ENCODE measurements around the gene TTLL5.

The TTLL5 gene, protein sequence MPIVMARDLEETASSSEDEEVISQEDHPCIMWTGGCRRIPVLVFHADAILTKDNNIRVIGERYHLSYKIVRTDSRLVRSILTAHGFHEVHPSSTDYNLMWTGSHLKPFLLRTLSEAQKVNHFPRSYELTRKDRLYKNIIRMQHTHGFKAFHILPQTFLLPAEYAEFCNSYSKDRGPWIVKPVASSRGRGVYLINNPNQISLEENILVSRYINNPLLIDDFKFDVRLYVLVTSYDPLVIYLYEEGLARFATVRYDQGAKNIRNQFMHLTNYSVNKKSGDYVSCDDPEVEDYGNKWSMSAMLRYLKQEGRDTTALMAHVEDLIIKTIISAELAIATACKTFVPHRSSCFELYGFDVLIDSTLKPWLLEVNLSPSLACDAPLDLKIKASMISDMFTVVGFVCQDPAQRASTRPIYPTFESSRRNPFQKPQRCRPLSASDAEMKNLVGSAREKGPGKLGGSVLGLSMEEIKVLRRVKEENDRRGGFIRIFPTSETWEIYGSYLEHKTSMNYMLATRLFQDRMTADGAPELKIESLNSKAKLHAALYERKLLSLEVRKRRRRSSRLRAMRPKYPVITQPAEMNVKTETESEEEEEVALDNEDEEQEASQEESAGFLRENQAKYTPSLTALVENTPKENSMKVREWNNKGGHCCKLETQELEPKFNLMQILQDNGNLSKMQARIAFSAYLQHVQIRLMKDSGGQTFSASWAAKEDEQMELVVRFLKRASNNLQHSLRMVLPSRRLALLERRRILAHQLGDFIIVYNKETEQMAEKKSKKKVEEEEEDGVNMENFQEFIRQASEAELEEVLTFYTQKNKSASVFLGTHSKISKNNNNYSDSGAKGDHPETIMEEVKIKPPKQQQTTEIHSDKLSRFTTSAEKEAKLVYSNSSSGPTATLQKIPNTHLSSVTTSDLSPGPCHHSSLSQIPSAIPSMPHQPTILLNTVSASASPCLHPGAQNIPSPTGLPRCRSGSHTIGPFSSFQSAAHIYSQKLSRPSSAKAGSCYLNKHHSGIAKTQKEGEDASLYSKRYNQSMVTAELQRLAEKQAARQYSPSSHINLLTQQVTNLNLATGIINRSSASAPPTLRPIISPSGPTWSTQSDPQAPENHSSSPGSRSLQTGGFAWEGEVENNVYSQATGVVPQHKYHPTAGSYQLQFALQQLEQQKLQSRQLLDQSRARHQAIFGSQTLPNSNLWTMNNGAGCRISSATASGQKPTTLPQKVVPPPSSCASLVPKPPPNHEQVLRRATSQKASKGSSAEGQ (N-terminal part only)

DNA sequence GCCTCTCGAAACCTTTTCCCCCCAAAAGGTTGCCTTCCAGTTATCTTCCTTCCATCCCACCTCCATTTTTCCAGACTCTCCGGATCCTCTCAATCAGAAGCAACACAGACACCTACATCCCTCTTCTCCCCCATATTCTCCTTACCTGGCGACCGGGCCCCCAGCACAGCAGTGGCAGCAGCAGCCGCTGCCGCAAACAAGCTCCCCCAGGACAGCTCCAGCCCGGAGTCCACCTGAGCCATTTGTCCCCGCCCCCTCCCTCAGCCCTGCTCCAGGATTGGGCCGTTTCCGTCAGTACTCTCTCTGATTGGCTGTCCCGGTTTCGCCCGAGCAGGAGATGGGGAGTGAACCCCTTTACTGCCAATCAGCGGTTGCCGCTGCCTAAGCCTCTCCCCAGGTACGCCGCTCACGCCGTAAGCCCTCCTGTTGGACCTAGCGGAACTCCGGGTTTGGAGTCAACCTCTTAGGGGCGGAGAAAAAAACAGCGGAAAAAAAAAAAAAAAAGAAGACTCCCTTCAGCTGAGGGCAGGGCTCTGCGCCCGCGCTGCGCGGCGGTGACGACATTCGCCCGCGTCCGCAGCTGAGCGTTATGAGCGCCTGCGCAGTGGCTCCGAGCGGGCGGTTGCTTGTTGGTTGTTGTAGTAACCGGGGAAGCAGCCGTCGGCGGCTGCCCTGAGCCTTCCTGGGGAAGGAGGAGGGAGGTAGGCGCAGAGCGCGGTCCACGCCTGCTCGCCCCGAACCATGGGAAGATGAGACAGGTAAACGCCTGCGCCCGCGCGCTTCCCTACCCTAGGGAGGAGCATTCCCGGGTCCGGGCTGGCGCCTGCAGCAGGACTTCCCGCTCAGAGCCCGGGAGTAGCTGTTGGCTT, at the start of gene TTLL5, which contains the start of gene ERG28:
TTLL5 (plus strand) TSS at position 617 of the 869 bp plus-strand sequence. CDS start 1,904 bp downstream, outside the sequence.
ERG28 (minus strand) TSS at position 247 of the 869 bp plus-strand sequence. CDS start 3,374 bp downstream, outside the sequence.
- POLR2A ChIA-PET (ENCODE audit: low non-redundant PET) = interaction anchor here (0.6 kb wide), 1 partner anchor 1700 kb away, joined by 3 read pairs; no protein-coding TSS in a partner anchor

DNA sequence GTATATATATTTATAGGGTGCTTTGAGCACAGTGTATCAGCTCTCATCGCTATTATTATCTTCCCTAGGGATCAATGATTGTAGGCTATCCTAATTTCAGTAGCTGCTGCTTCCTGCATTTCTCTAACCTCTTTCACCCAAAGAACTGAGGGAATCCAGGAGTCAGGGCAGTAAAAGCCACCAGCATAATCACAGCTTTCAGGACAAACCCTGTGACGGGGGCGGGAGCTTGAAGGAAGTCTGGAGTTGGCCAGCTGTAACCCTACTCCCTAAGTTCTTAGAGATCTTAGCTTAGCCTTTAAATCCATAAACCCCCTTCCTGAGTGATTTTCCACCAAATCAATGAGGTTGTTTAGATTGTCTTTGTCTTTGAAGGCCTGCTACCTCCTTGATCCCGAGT, 48.9 kb upstream of the TTLL5 start:
- ChIA-PET POLR2A (ENCODE audit: low non-redundant PET) (no interaction called here), CTCF (interaction anchor here (0.7 kb wide), 1 partner anchor 159 kb away, joined by 3 read pairs; no protein-coding TSS in a partner anchor)
- TF ChIP-seq, protein P1, sequence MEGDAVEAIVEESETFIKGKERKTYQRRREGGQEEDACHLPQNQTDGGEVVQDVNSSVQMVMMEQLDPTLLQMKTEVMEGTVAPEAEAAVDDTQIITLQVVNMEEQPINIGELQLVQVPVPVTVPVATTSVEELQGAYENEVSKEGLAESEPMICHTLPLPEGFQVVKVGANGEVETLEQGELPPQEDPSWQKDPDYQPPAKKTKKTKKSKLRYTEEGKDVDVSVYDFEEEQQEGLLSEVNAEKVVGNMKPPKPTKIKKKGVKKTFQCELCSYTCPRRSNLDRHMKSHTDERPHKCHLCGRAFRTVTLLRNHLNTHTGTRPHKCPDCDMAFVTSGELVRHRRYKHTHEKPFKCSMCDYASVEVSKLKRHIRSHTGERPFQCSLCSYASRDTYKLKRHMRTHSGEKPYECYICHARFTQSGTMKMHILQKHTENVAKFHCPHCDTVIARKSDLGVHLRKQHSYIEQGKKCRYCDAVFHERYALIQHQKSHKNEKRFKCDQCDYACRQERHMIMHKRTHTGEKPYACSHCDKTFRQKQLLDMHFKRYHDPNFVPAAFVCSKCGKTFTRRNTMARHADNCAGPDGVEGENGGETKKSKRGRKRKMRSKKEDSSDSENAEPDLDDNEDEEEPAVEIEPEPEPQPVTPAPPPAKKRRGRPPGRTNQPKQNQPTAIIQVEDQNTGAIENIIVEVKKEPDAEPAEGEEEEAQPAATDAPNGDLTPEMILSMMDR (conservative IDR thresholded peaks at IDR 0.05; ENCODE audit: low read depth) = no peak
- H3K27ac ChIP-seq = no peak overlapping the region
- no peak for DNase-seq (ENCODE audit: low spot score)

More for the DNA sequence above, at the start of gene TTLL5, which contains the start of gene ERG28:
- H3K27ac ChIP-seq = peak within 1 kb of the TSS; percentile 97
- peak; percentile 100 for DNase-seq (ENCODE audit: low spot score)
- TF ChIP-seq, protein P1 (conservative IDR thresholded peaks at IDR 0.05; ENCODE audit: low read depth) = no peak
- CTCF ChIA-PET = interaction anchor here (0.6 to 1.6 kb wide), 8 partner anchors 81 to 1339 kb away, joined by 3 to 6 read pairs (median 4); no protein-coding TSS in a partner anchor

DNA sequence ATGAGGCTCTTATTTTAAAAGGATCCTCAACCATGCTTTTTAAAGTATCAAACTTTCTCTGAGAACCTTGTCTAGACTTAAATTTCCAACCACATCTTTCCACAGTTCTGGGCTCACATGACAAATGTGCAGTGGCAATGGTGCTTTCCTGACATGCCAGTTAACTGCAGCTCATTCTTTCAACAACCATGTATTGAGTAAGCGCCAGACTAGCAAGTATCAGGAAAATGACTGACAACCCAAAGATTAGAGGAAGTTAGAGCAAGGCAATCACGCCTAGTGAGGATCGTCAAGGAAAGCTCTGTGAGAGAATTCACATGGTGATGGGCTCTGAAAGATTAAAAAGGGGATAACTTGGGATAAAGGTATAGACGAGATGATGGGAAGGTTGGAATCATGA, 46.9 kb upstream of the TTLL5 start:
- DNase-seq (ENCODE audit: low spot score) = no peak
- POLR2A ChIA-PET (ENCODE audit: low non-redundant PET) = no interaction called here
- H3K27ac ChIP-seq = no peak overlapping the region
- CTCF ChIA-PET = no interaction called here
- TF ChIP-seq, protein P1 (conservative IDR thresholded peaks at IDR 0.05; ENCODE audit: low read depth) = no peak

DNA sequence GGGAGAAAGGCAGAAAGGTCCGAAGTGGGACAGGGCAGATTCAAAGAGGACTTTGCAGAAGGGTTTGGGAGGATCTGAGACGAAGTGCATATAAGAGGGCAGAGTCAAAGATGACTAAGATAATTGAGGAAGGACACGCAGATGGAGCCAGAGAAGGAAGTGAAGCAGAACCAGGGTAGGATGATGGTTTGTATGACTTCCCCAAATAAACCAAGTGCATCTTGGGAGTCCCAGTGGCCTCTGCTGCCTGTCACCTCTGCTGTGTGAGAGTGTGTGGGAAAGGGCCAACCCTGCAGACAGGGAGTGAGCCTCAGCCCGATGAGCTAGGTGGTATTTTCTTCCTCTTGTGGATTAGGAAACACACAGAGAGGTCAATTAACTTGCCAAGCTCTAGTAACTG, 45.8 kb upstream of the TTLL5 start:
- TF ChIP-seq, protein P1 (conservative IDR thresholded peaks at IDR 0.05; ENCODE audit: low read depth) = no peak

DNA sequence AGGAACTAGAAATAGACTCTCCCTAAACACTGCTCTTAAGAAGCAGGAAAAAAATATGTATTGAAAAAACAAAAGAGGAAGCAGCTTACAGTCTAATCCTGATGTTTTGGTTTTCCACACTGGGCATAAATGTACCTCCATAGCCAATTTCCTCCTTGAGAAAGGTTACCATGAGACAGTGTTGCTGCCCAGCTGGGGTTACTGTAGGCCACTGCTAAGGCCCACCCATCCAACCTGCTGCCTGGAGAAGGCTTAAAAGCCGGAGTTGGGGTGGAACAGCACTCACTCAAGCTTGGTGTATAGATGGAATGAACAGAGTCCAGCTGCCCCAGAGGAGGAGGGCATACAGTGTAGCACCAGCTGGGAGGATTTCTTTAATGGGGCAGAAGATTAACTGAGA, 41.5 kb upstream of the TTLL5 start:
- ChIA-PET POLR2A (ENCODE audit: low non-redundant PET) (no interaction called here), CTCF (no interaction called here)
- DNase-seq (ENCODE audit: low spot score) = no peak
- H3K27ac ChIP-seq = no peak overlapping the region
- TF ChIP-seq, protein P1 (conservative IDR thresholded peaks at IDR 0.05; ENCODE audit: low read depth) = no peak

More for the DNA sequence above, 45.8 kb upstream of the TTLL5 start:
- H3K27ac ChIP-seq = no peak overlapping the region
- CTCF ChIA-PET = interaction anchor here (0.6 to 0.7 kb wide), 2 partner anchors 231 to 561 kb away, joined by 3 to 4 read pairs; no protein-coding TSS in a partner anchor
- DNase-seq (ENCODE audit: low spot score) = no peak
- POLR2A ChIA-PET (ENCODE audit: low non-redundant PET) = no interaction called here
